Activated naive CD8-positive, alpha-beta T cell treated with anti-CD3 and anti-CD28 coated beads, Interleukin-2, amount 10 ng/mL, durations not matched to agents 7 days and 5 days (primary cell): ENCODE measurements around the gene PTPRD. TPM values are rescaled to one million over a fixed set of nuclear protein-coding genes. Genes with fewer than 3 reads are reported as not detected.

Experiments used
- ATAC-seq: fragments of 150-1000 bp; cut with Tn5 transposase; one replicate; pipeline ENCODE4 v1.10.0; 2021; ENCODE audit warnings: low read depth, moderate library complexity
- POLR2A ChIA-PET: fragments of 350-600 bp; sonication (Branson Sonifier 250); formaldehyde crosslinking; loops from one replicate; lab custom pipeline; 2021; ENCODE audit warnings: antibody characterized with exemption; lab: Charles Lee
- DNase-seq: peaks from one replicate; pipeline ENCODE4 v3.0.0; 2021
- H3K27ac Mint-ChIP-seq: one replicate; pipeline ENCODE4 v1.8.0; 2022; ENCODE audit warnings: mild to moderate bottlenecking, mixed read lengths
- H3K27me3 Mint-ChIP-seq: one replicate; pipeline ENCODE4 v1.8.0; 2022; ENCODE audit warnings: mild to moderate bottlenecking, moderate library complexity, mixed read lengths
- H3K36me3 Mint-ChIP-seq: one replicate; pipeline ENCODE4 v1.8.0; 2021; ENCODE audit warnings: mild to moderate bottlenecking, mixed read lengths
- H3K4me1 Mint-ChIP-seq: one replicate; pipeline ENCODE4 v1.8.0; 2021; ENCODE audit warnings: mixed read lengths
- H3K4me3 Mint-ChIP-seq: one replicate; pipeline ENCODE4 v1.8.0; 2022; ENCODE audit warnings: mild to moderate bottlenecking, moderate library complexity, mixed read lengths
- H3K9me3 Mint-ChIP-seq: one replicate; pipeline ENCODE4 v1.8.0; 2021; ENCODE audit warnings: mixed read lengths
- total RNA-seq, 2 experiments: library from RNA; stranded (reverse); gene quantifications; one replicate each; pipeline ENCODE4 v1.2.3, GENCODE V29; 2021

Gene PTPRD
- total RNA-seq, 2 experiments from 2014 or later, result not detected

GRCh38 chr9:9612270-9612669 lies 1000.5 kb downstream of the PTPRD start:
- POLR2A ChIA-PET, result no interaction called here
- no peak overlapping the region for H3K4me3 Mint-ChIP-seq

DNA sequence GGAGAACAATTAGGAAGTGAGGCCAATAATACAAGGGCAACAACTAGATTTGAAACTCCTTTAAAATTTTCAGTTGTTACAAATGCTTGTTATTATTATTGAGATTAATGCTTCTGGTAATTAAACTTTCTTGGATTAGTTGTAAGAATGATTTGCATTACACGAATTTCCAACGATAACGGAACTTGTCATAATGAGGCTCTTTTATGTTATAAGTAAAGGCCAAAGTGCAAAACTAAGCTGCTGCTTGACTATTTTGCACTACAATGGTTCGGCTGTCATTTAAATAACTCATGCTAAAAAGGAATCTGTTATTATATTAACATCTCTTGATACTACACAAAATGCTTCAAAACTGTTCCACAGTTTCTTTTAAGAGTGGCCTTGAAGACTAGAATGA lies 1007.1 kb downstream of the PTPRD start:
- Mint-ChIP-seq H3K36me3 (no peaks in the 10 kb centered on the region), H3K4me1 (no peaks in the 10 kb centered on the region), H3K27ac (no peak overlapping the region), H3K27me3 (no peaks in the 10 kb centered on the region), H3K4me3 (no peak overlapping the region), H3K9me3 (no peaks in the 10 kb centered on the region)
- DNase-seq (no peak), ATAC-seq (no peak)
- POLR2A ChIA-PET, result no interaction called here

More at GRCh38 chr9:9612270-9612669, 1000.5 kb downstream of the PTPRD start:
- H3K27me3 Mint-ChIP-seq, result no peaks in the 10 kb centered on the region
- DNase-seq (no peak), ATAC-seq (no peak)
- no peak overlapping the region for H3K27ac Mint-ChIP-seq
- no peaks in the 10 kb centered on the region for H3K36me3 Mint-ChIP-seq
- peaks cover under 1% of the 10 kb centered on the region for H3K9me3 Mint-ChIP-seq
- no peaks in the 10 kb centered on the region for H3K4me1 Mint-ChIP-seq

DNA sequence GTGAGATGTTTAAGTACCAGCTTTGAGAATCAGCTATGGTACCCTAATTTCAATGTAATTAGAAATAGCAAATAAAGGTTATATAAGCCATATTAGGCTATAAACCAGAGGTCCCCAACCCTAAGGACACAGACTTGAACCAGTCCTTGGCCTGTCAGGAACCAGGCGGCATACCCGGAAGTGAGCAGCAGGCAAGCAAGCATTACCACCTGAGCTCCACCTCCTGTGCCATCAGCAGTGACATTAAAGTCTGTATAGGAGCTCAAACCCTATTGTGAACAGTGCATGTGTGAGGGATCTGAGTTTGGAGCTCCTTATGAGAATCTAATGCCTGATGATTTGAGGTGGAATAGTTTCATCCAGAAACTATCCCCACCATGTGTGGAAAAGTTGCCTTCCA lies 1009.5 kb downstream of the PTPRD start:
- no peaks in the 10 kb centered on the region for H3K27me3 Mint-ChIP-seq
- POLR2A ChIA-PET, result no interaction called here
- H3K27ac Mint-ChIP-seq, result no peak overlapping the region

DNA sequence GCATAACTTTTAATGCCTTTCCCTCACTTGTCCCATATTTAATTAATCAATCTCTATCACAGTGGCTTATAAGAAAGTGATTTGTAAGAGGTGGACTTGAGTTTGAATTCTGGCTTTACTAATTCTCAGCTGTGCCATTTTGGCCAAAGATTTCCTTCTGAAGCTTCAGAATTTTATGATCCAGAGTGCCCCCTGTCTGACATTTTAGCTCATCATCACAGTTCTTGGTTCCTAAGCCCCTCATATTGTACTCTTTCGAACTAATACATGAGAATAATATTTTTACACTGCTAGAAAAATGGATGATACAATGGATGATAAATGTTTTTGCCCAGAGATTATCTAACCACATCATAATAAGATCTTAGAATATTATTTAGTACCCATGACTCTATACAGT lies 1014.1 kb downstream of the PTPRD start:
- Mint-ChIP-seq H3K27me3 (no peaks in the 10 kb centered on the region), H3K4me3 (no peak overlapping the region), H3K9me3 (no peaks in the 10 kb centered on the region), H3K4me1 (no peaks in the 10 kb centered on the region), H3K27ac (no peak overlapping the region), H3K36me3 (no peaks in the 10 kb centered on the region)
- POLR2A ChIA-PET, result no interaction called here
- ATAC-seq, result no peak
- DNase-seq, result no peak

More for the DNA sequence above, 1009.5 kb downstream of the PTPRD start:
- Mint-ChIP-seq H3K36me3 (no peaks in the 10 kb centered on the region), H3K4me3 (no peak overlapping the region), H3K9me3 (no peaks in the 10 kb centered on the region), H3K4me1 (no peaks in the 10 kb centered on the region)
- ATAC-seq, result no peak
- no peak for DNase-seq

- H3K27me3 Mint-ChIP-seq, result no peaks in the 10 kb centered on the region
- no peak overlapping the region for H3K4me3 Mint-ChIP-seq
- peaks cover 3% of the 10 kb centered on the region for H3K9me3 Mint-ChIP-seq
- no peaks in the 10 kb centered on the region for H3K36me3 Mint-ChIP-seq
- POLR2A ChIA-PET, result no interaction called here
- H3K27ac Mint-ChIP-seq, result no peak overlapping the region
- no peaks in the 10 kb centered on the region for H3K4me1 Mint-ChIP-seq
- ATAC-seq, result no peak
- no peak for DNase-seq
Measured at GRCh38 chr9:9592104-9592503, 1020.7 kb downstream of the PTPRD start.

- DNase-seq (no peak), ATAC-seq (no peak)
- Mint-ChIP-seq H3K27me3 (no peaks in the 10 kb centered on the region), H3K4me1 (no peaks in the 10 kb centered on the region), H3K9me3 (peaks cover 3% of the 10 kb centered on the region), H3K27ac (no peak overlapping the region), H3K4me3 (no peak overlapping the region), H3K36me3 (no peaks in the 10 kb centered on the region)
- POLR2A ChIA-PET, result no interaction called here
Measured at GRCh38 chr9:9585920-9586319, 1026.9 kb downstream of the PTPRD start.

DNA sequence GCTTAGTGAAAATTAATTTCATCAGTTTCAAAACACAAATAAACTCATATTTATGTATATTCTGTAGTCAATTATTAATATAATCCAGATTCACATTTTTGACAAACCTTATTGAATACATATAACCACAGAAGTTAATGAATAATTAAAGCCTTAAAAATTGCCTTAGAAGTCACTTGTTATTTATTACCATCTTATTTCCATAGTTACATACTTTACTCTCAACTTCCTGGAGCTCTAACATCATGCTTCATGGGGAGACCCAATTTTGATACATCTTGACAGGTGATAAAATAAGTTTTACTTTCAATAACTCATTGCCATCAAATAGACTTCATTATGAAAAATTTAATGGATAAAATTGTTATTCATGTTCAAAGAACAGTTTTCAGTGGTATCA lies 1038.7 kb downstream of the PTPRD start:
- Mint-ChIP-seq H3K27ac (no peak overlapping the region), H3K4me1 (no peaks in the 10 kb centered on the region), H3K36me3 (no peaks in the 10 kb centered on the region), H3K9me3 (no peaks in the 10 kb centered on the region), H3K4me3 (no peak overlapping the region), H3K27me3 (no peaks in the 10 kb centered on the region)
- ATAC-seq (no peak), DNase-seq (no peak)
- POLR2A ChIA-PET, result no interaction called here

DNA sequence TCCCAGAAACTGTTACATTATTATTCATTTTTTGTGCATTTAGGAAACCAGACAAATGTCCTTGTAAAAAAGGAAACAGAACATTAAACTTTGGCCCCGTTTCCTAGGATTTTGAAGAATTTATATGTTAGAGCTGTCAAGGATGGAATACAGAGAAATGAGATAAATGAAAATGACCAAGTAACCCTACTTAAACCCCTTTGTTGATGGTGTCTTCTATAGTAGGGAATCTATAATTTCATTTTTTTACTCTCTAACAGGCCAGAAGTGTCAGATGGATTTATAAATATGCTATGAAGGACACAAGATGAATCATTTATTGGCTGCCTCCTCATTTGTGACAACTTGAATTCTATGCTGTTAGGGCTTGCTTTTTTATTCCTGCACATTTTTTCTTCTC lies 1047.1 kb downstream of the PTPRD start:
- POLR2A ChIA-PET, result no interaction called here
- Mint-ChIP-seq H3K9me3 (no peaks in the 10 kb centered on the region), H3K27ac (no peak overlapping the region), H3K4me3 (no peak overlapping the region), H3K27me3 (no peaks in the 10 kb centered on the region), H3K4me1 (no peaks in the 10 kb centered on the region), H3K36me3 (no peaks in the 10 kb centered on the region)
- ATAC-seq, result no peak
- no peak for DNase-seq

- Mint-ChIP-seq H3K27me3 (no peaks in the 10 kb centered on the region), H3K27ac (no peak overlapping the region), H3K4me3 (no peak overlapping the region), H3K9me3 (no peaks in the 10 kb centered on the region), H3K4me1 (no peaks in the 10 kb centered on the region), H3K36me3 (no peaks in the 10 kb centered on the region)
- DNase-seq (no peak), ATAC-seq (no peak)
- POLR2A ChIA-PET, result no interaction called here
Measured at GRCh38 chr9:9563817-9564216, 1049.0 kb downstream of the PTPRD start.

- Mint-ChIP-seq H3K27me3 (no peaks in the 10 kb centered on the region), H3K36me3 (no peaks in the 10 kb centered on the region), H3K9me3 (peaks cover 1% of the 10 kb centered on the region), H3K27ac (no peak overlapping the region), H3K4me3 (no peak overlapping the region), H3K4me1 (no peaks in the 10 kb centered on the region)
- no peak for ATAC-seq
- no peak for DNase-seq
- POLR2A ChIA-PET, result no interaction called here
Measured at GRCh38 chr9:9560382-9561035, 1052.3 kb downstream of the PTPRD start.

GRCh38 chr9:9558907-9559306 lies 1053.9 kb downstream of the PTPRD start:
- Mint-ChIP-seq H3K9me3 (peaks cover 1% of the 10 kb centered on the region), H3K36me3 (no peaks in the 10 kb centered on the region), H3K27me3 (no peaks in the 10 kb centered on the region), H3K27ac (no peak overlapping the region), H3K4me3 (no peak overlapping the region), H3K4me1 (no peaks in the 10 kb centered on the region)
- POLR2A ChIA-PET, result no interaction called here
- DNase-seq, result no peak
- ATAC-seq, result no peak

GRCh38 chr9:9557804-9558334 lies 1054.9 kb downstream of the PTPRD start:
- POLR2A ChIA-PET, result no interaction called here
- Mint-ChIP-seq H3K27ac (no peak overlapping the region), H3K36me3 (no peaks in the 10 kb centered on the region), H3K4me1 (no peaks in the 10 kb centered on the region), H3K4me3 (no peak overlapping the region), H3K9me3 (peaks cover 1% of the 10 kb centered on the region), H3K27me3 (no peaks in the 10 kb centered on the region)
- DNase-seq (no peak), ATAC-seq (no peak)

DNA sequence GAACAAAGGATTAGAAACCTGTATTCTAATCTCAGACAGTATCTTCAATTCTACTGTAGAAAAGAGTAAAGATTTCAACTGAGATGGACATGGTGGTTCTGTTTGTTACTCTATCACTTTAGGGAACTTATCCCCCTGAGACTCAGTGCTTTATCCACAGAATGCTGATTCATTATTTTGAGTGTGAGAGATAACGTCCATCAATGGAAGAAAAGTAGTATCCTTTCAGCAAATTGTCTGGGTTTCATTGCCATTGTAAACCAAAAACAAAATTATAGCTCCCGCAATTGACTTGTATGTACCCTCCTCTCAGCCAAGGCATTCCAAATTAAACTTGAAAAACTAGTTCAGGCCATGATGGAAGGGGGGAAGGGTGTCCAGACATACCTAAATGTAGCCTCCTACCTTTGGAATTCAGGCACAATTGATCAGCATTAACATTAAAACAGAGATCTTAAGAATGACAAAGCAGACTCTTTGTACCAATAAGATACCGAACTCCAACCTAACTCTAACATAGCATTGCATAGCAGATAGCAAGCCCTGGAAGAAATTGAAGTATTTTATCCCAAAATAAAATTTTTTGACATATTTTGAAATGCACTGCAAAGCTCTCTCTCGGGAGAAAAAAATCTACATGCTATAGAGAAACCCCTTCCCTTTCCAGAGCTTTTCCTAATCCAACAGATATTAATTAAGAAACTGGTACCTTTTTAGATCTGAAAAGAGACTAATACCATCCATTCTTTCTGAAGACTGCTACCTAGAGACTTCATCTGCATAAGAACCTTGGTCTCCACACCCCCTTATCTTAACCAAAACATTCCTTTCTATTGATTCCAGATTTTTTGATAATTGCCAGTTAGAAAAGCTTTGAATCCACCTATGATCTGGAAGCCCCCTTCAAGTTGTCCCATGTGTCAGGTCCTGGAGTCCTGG lies 1055.7 kb downstream of the PTPRD start:
- DNase-seq, result no peak
- Mint-ChIP-seq H3K36me3 (no peaks in the 10 kb centered on the region), H3K27ac (no peak overlapping the region), H3K9me3 (peaks cover 1% of the 10 kb centered on the region), H3K4me1 (no peaks in the 10 kb centered on the region), H3K4me3 (no peak overlapping the region), H3K27me3 (no peaks in the 10 kb centered on the region)
- ATAC-seq, result no peak
- POLR2A ChIA-PET, result no interaction called here

GRCh38 chr9:9552665-9553064 lies 1060.1 kb downstream of the PTPRD start:
- Mint-ChIP-seq H3K4me1 (no peaks in the 10 kb centered on the region), H3K9me3 (no peaks in the 10 kb centered on the region), H3K36me3 (no peaks in the 10 kb centered on the region), H3K4me3 (no peak overlapping the region), H3K27me3 (no peaks in the 10 kb centered on the region), H3K27ac (no peak overlapping the region)
- DNase-seq, result no peak
- ATAC-seq, result no peak
- POLR2A ChIA-PET, result no interaction called here
